Breast epithelium (tissue), 3 donors: ENCODE measurements around the gene OR1A1.
"Not testable (repeated sequence)": the region's sequence is repeated elsewhere in the genome, so short reads cannot be mapped to it uniquely, and the experiment has no call there.

ENCODE experiments used
- CTCF ChIP-seq, 3 donors: fragments of 450-650 bp; IDR thresholded peaks; one replicate each; pipeline ENCODE4 v1.5.1; 2016 to 2017; ENCODE audit warnings: antibody characterized with exemption in 3 of 3, mild to moderate bottlenecking in 3 of 3, moderate library complexity in 3 of 3
- POLR2A ChIP-seq: fragments of 450-650 bp; IDR thresholded peaks from one replicate; pipeline ENCODE4 v1.6.1; 2016; ENCODE audit warnings: antibody characterized with exemption, mild to moderate bottlenecking, moderate library complexity
- POLR2AphosphoS5 ChIP-seq, 3 donors: sonication (generic); formaldehyde crosslinking; IDR thresholded peaks; one replicate each; pipeline ENCODE4 v1.6.1; 2017; ENCODE audit warnings: antibody characterized with exemption in 3 of 3

- not testable (repeated sequence) for TF ChIP-seq CTCF (IDR thresholded peaks at IDR 0.05); POLR2AphosphoS5 (IDR thresholded peaks at IDR 0.05); POLR2A
Observed at GRCh38 chr17:3241044-3241443, 33.6 kb downstream of the OR1A1 start.
